NCI-H2227 (cell line): Measurements from ENCODE around the gene ZNF276.
"Not testable (repeated sequence)": the region's sequence is repeated elsewhere in the genome, so short reads cannot be mapped to it uniquely, and the experiment has no call there.

Experiments used
- DNase-seq: peaks from one replicate; lab custom pipeline; 2025; ENCODE audit not compliant: unreplicated experiment; lab: John Stamatoyannopoulos, UW

Gene ZNF276, protein sequence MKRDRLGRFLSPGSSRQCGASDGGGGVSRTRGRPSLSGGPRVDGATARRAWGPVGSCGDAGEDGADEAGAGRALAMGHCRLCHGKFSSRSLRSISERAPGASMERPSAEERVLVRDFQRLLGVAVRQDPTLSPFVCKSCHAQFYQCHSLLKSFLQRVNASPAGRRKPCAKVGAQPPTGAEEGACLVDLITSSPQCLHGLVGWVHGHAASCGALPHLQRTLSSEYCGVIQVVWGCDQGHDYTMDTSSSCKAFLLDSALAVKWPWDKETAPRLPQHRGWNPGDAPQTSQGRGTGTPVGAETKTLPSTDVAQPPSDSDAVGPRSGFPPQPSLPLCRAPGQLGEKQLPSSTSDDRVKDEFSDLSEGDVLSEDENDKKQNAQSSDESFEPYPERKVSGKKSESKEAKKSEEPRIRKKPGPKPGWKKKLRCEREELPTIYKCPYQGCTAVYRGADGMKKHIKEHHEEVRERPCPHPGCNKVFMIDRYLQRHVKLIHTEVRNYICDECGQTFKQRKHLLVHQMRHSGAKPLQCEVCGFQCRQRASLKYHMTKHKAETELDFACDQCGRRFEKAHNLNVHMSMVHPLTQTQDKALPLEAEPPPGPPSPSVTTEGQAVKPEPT

DNA sequence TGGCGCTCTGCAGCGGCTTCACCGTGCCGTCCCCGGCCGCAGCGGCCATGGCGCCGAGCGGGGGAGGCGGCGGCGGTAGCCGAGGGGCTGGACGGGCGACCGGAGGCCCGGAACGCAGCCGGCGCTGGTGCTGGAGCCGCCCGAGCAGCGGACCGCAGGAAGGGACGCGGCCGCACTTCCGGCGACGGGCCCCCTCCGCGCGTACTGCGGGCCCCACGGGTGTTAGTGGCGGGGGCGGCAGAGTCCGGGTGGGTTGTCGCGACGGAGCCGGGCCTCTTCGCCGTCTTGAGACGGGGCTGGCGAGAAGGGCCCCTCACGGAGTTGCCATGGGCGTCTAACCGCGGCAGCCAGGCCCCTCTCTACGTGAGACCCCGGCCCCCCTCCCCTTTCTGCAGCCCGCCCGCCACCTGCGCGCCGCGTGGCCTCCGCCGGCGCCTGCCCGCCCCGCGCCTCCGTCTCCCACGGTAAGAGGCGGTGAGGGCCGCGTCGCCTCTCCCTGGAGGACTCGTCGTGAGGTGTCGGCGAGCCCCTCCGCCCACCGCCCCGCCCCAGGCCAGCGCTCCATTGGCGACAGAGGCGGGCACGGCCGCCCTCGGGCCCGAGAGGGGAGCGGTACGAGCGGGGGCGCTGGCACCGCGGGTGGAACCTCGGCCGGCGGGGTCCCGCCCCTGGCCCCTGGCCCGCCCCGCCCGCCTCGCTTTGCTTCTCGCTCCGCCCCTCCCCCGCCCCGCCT is at the start of gene ZNF276, which contains the start of gene VPS9D1:
Gene ZNF276, plus strand, starts transcription at position 725 of the 733 bp plus-strand sequence. CDS start 104 bp downstream, outside the sequence.
Gene VPS9D1, minus strand, starts transcription at position 86 of the 733 bp plus-strand sequence. Its CDS starts 37 bp downstream, at position 49.
- DNase-seq = peak; percentile 83

GRCh38 chr16:89671565-89671964 is 49.8 kb upstream of the ZNF276 start:
- not testable (repeated sequence) for DNase-seq

GRCh38 chr16:89672177-89672941 is 49.0 kb upstream of the ZNF276 start:
- no peak for DNase-seq

DNA sequence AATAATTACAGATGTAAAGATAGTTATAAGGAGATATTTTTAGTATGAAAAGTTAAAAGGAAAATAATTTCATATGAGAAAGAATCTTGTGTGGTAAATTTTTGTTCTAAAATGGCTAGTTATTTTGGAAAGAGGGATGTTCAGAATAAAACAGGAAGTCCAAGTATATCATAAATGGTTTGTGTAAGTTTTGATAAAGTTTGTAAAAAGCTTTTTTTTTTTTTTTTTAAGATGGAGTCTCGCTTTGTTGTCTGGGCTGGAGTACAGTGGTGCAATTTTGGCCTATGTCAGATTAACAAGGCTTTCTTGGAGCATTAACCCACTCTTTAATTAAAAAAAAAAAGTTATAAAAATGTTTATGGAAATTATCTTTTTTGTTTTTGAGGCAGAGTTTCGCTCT is 43.1 kb upstream of the ZNF276 start:
- DNase-seq = no peak

- no peak for DNase-seq
Observed at GRCh38 chr16:89685916-89686315, 35.4 kb upstream of the ZNF276 start.

- peak; percentile 93 for DNase-seq
Observed at GRCh38 chr16:89686520-89687091, 34.7 kb upstream of the ZNF276 start, which contains the start of gene CDK10. Gene CDK10, plus strand, starts transcription at chr16:89686689. Its CDS starts 22 bp downstream, at chr16:89686711.

GRCh38 chr16:89687092-89687940 is 34.0 kb upstream of the ZNF276 start:
- peak; percentile 59 for DNase-seq

- no peak for DNase-seq
Observed at GRCh38 chr16:89688395-89688794, 32.9 kb upstream of the ZNF276 start.

DNA sequence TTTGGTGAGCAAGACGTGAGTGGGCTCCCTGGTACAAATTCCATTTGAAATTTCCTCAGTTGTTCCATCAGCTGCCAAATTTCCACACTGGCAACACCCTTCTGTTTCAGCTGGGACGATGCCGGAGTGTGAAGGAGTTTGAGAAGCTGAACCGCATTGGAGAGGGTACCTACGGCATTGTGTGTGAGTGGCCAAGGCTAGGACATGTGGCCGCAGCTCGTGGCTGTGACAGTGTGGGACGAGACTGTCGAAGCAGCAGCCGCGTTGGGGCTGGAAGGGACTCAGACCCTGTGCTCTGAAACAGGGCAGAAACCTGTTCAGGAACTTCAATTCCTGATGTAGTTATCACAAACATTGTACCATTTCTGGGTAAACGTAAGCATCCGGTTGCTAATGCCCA is 32.2 kb upstream of the ZNF276 start:
- no peak for DNase-seq

GRCh38 chr16:89689621-89690020 is 31.7 kb upstream of the ZNF276 start:
- not testable (repeated sequence) for DNase-seq

DNA sequence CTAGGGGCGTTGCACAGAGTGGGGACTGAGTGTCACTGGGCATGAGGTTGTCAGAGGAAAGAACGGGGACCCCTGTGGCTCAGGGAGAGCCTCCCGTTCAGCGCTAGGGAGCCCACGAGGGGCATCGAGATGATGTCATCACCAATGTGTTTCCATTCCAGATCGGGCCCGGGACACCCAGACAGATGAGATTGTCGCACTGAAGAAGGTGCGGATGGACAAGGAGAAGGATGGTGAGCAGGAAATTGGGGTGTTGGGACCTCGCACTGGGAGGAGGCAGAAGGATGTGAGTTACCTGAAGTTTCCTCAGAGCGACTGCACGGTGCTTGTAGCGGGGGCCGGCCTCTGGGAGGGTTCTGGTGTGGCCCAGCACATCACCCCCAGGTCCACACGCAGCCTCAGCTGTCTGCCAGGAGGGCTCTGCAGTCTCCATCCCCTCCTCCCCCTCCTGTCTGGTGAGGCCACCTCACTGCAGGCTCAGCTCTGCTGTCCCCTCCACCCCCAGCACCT is 30.9 kb upstream of the ZNF276 start:
- DNase-seq = no peak

GRCh38 chr16:89691231-89691985 is 29.9 kb upstream of the ZNF276 start:
- DNase-seq = no peak

GRCh38 chr16:89691986-89692569 is 29.3 kb upstream of the ZNF276 start:
- DNase-seq = no peak

DNA sequence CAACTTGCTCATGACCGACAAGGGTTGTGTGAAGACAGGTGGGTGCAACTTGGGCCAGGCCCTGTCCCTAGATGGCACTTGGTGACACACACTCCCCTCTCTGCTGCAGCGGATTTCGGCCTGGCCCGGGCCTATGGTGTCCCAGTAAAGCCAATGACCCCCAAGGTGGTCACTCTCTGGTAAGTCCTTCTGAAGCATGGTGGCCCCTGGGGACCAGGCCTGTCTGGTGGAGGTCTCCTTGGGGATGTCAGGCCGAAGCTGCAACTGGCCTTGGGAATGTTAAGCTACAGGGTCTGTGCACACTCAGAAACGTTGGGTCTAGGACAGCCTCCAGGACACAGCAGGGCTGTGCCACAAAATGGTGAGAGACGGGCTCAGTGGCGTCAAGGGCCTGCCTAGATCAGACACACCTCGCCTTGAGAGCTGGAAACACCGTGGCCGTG is 28.0 kb upstream of the ZNF276 start:
- DNase-seq = no peak

DNA sequence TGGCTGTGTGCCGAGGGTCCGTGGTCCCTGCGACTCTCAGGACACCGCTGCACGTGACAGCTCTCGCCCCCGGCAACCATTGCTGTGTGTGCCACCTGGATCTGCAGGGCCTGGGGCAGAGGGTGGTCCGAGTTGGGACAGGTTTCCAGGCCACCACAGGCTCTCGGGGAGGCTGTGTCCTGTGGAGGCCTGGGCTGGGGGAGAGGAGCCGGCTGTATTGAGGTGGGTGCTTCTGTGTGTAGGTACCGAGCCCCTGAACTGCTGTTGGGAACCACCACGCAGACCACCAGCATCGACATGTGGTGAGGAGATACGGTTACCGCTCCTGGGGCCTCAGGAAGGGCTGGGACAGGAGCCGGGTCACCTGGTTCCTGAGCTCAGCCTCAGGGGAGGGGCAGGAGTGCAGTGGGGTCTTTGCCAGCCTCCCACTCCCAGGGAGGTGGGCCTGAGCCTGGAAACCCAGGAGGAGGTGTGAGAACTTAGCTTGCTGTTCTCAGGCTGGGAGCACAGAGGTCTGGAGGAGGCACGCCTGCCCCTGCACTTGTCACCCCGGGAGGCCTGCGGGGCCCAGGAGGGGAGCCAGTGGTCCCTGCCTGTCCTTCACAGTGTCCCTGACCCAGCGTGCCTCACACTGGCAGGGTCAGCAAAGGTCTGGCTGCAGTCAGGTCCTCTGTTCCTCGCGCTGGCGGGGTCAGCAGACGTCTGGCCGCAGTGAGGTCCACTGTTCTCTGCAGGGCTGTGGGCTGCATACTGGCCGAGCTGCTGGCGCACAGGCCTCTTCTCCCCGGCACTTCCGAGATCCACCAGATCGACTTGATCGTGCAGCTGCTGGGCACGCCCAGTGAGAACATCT is 27.2 kb upstream of the ZNF276 start:
- no peak for DNase-seq

- not testable (repeated sequence) for DNase-seq
Observed at GRCh38 chr16:89694784-89695085, 26.6 kb upstream of the ZNF276 start.

- no peak for DNase-seq
Observed at GRCh38 chr16:89695086-89695874, 26.1 kb upstream of the ZNF276 start.
